B cell (primary cell): ENCODE measurements around the gene PPP1R13B. TPM values are rescaled to one million over a fixed set of nuclear protein-coding genes. Genes with fewer than 3 reads are reported as not detected.

Experiments used
- ATAC-seq: fragments of 200-7000 bp; cut with Tn5 transposase; one replicate; pipeline ENCODE4 v1.10.0; 2021; ENCODE audit warnings: low read depth, mild to moderate bottlenecking, moderate number of reproducible peaks, moderate library complexity
- CTCF ChIA-PET: fragments of 350-600 bp; sonication (Branson Sonifier 250); formaldehyde crosslinking; loops from one replicate; lab custom pipeline; 2021; ENCODE audit warnings: antibody characterized with exemption, inconsistent platforms; lab: Charles Lee
- POLR2A ChIA-PET: fragments of 350-600 bp; sonication (Branson Sonifier 250); formaldehyde crosslinking; loops from one replicate; lab custom pipeline; 2021; ENCODE audit warnings: antibody characterized with exemption; lab: Charles Lee
- DNase-seq: peaks from one replicate; pipeline ENCODE4 v3.0.0; 2013
- H2AFZ ChIP-seq: 2 replicates; pipeline ENCODE4 v1.6.1; 2012; ENCODE audit warnings: mild to moderate bottlenecking, low read depth, low read length; ENCODE audit not compliant: insufficient read depth, poor library complexity, severe bottlenecking
- H3K27ac ChIP-seq, 2 donors: 1 replicate in 1 of 2; 2 replicates in 1 of 2; pipeline ENCODE4 v1.5.1; 2012 to 2013; ENCODE audit warnings: low read length in 2 of 2, mild to moderate bottlenecking in 2 of 2, moderate library complexity in 1 of 2
- H3K27me3 ChIP-seq, 4 experiments: fragments of 200-600 bp in 1 of 4; sonication (generic) in 1 of 4; replicated peaks in 1 of 4; 1 replicate in 2 of 4; 2 replicates in 2 of 4; pipeline versions ENCODE4 v1.6.1 to v1.7.0; 2013 to 2016; ENCODE audit warnings: low read length in 3 of 4, mild to moderate bottlenecking in 2 of 4, mixed read lengths in 1 of 4, moderate library complexity in 1 of 4; ENCODE audit not compliant: insufficient read depth in 4 of 4, control insufficient read depth in 3 of 4; ENCODE audit errors: control extremely low read depth in 1 of 4
- H3K36me3 ChIP-seq, 2 experiments: replicated peaks in 1 of 2; 1 replicate in 1 of 2; 2 replicates in 1 of 2; pipeline versions ENCODE4 v1.6.1 to v1.7.1; 2013; ENCODE audit warnings: low read length in 1 of 2; ENCODE audit not compliant: insufficient read depth in 2 of 2, control insufficient read depth in 1 of 2; ENCODE audit errors: control extremely low read depth in 1 of 2, extremely low read depth in 1 of 2
- H3K4me1 ChIP-seq, 2 donors: fragments of 200-600 bp in 1 of 2; sonication (generic) in 1 of 2; 1 replicate in 1 of 2; 2 replicates in 1 of 2; pipeline versions ENCODE4 v1.5.1 to v1.6.1; 2013 to 2017; ENCODE audit warnings: low read length in 2 of 2; ENCODE audit not compliant: control insufficient read depth in 2 of 2, insufficient read depth in 2 of 2
- H3K4me2 ChIP-seq: replicated peaks from 2 replicates; pipeline ENCODE3; 2012; ENCODE audit warnings: mild to moderate bottlenecking, low read depth, low read length; ENCODE audit not compliant: poor library complexity, severe bottlenecking
- H3K4me3 ChIP-seq, 5 experiments: fragments of 200-600 bp in 1 of 5; sonication (generic) in 1 of 5; 1 replicate in 3 of 5; 2 replicates in 2 of 5; pipeline versions ENCODE4 v1.5.1 to v1.7.0; 2011 to 2016; ENCODE audit warnings: low read length in 4 of 5, mild to moderate bottlenecking in 4 of 5, low read depth in 2 of 5, control low read depth in 1 of 5, moderate library complexity in 1 of 5; ENCODE audit not compliant: insufficient read depth in 1 of 5; ENCODE audit errors: control extremely low read depth in 1 of 5, extremely low read depth in 1 of 5
- H3K79me2 ChIP-seq: fragments of 200-600 bp; sonication (generic); one replicate; pipeline ENCODE4 v1.6.0; 2016; ENCODE audit warnings: low read length; ENCODE audit not compliant: control insufficient read depth, insufficient read depth
- H3K9ac ChIP-seq: fragments of 200-600 bp; sonication (generic); 2 replicates; pipeline ENCODE4 v1.6.1; 2017; ENCODE audit warnings: mild to moderate bottlenecking, low read length, moderate library complexity
- H3K9me3 ChIP-seq, 3 donors: one replicate each; pipeline versions ENCODE4 v1.6.1 to v1.7.1; 2013; ENCODE audit warnings: low read length in 2 of 3; ENCODE audit not compliant: control insufficient read depth in 2 of 3, insufficient read depth in 1 of 3; ENCODE audit errors: control extremely low read depth in 1 of 3
- H4K20me1 ChIP-seq: 2 replicates; pipeline ENCODE4 v1.6.0; 2012; ENCODE audit warnings: mild to moderate bottlenecking, low read length; ENCODE audit not compliant: insufficient read depth, control insufficient read depth, poor library complexity, severe bottlenecking
- H3K27ac Mint-ChIP-seq: one replicate; pipeline ENCODE4 v1.8.0; 2021; ENCODE audit warnings: mixed read lengths
- H3K27me3 Mint-ChIP-seq: one replicate; pipeline ENCODE4 v1.8.0; 2021; ENCODE audit warnings: mixed read lengths
- H3K4me1 Mint-ChIP-seq: one replicate; pipeline ENCODE4 v1.8.0; 2021; ENCODE audit warnings: mixed read lengths
- H3K4me3 Mint-ChIP-seq: one replicate; pipeline ENCODE4 v1.8.0; 2021; ENCODE audit warnings: mixed read lengths
- H3K9me3 Mint-ChIP-seq: one replicate; pipeline ENCODE4 v1.8.0; 2022; ENCODE audit warnings: mixed read lengths; ENCODE audit not compliant: insufficient read depth
- CTCF ChIP-seq: fragments of 200-600 bp; IDR thresholded peaks from one replicate; pipeline ENCODE4 v1.8.0; 2022; ENCODE audit warnings: antibody characterized with exemption, mild to moderate bottlenecking
- EZH2 ChIP-seq: IDR thresholded peaks from 2 replicates; pipeline ENCODE4 v1.6.1; 2012; ENCODE audit warnings: borderline replicate concordance, low read depth, mild to moderate bottlenecking, moderate library complexity, low read length; ENCODE audit not compliant: insufficient read depth, poor library complexity, severe bottlenecking
- WGBS: methylation state at CpG from one replicate; pipeline ENCODE4 v1.1.5; 2013; ENCODE audit warnings: missing lambda C conversion rate; ENCODE audit not compliant: insufficient coverage; 5-methylcytosine and 5-hydroxymethylcytosine counted together
- intact Hi-C: fragments of 100-400 bp; cut with micrococcal nuclease; formaldehyde crosslinking; loops from one replicate; pipeline ENCODE4 v1.10.0; 2022
- polyA plus RNA-seq: library from polyadenylated mRNA; depleted of rRNA; stranded (reverse); fragments of >200 nt; gene quantifications from 2 replicates; pipeline ENCODE4 v1.2.3, GENCODE V29; 2012
- total RNA-seq, 2 donors: library from RNA; stranded (reverse); fragments of 120-200 nt in 1 of 2; gene quantifications; 1 replicate in 1 of 2; 2 replicates in 1 of 2; pipeline versions ENCODE4 v1.2.3 to v1.2.4, GENCODE V29; 2013 to 2022

PPP1R13B gene
- total and polyA plus RNA-seq, 2 donors (not counting 1 experiment from before 2014, with no cell fraction given), result 10.1 to 27.7 TPM

- Histone ChIP-seq H3K4me3 (no peak overlapping the region), H3K4me2 (no peak overlapping the region), H3K79me2 (no peaks in the 10 kb centered on the region), H3K9ac (no peak overlapping the region), H3K36me3 (no peaks in the 10 kb centered on the region), H3K9me3 (no peaks in the 10 kb centered on the region), H3K27me3 (peaks cover 0 to 6% (median 0%) of the 10 kb centered on the region in 4 experiments), H4K20me1 (no peaks in the 10 kb centered on the region), H3K27ac (no peak overlapping the region), H3K4me1 (no peaks in the 10 kb centered on the region), H2AFZ (no peak overlapping the region)
- 88% methylated on average over 3 of the region's 6 CpGs for WGBS
- no peak for TF ChIP-seq EZH2
- no peak for TF ChIP-seq CTCF
- intact Hi-C loops, result no loop called here
- Mint-ChIP-seq H3K27ac (no peak overlapping the region), H3K4me3 (no peak overlapping the region), H3K9me3 (no peaks in the 10 kb centered on the region), H3K27me3 (peaks cover 5% of the 10 kb centered on the region), H3K4me1 (no peaks in the 10 kb centered on the region)
- DNase-seq, result no peak
- ChIA-PET CTCF (no interaction called here), POLR2A (no interaction called here)
- no peak for ATAC-seq
Measured at GRCh38 chr14:103857256-103857655, 9.9 kb upstream of the PPP1R13B start.

DNA sequence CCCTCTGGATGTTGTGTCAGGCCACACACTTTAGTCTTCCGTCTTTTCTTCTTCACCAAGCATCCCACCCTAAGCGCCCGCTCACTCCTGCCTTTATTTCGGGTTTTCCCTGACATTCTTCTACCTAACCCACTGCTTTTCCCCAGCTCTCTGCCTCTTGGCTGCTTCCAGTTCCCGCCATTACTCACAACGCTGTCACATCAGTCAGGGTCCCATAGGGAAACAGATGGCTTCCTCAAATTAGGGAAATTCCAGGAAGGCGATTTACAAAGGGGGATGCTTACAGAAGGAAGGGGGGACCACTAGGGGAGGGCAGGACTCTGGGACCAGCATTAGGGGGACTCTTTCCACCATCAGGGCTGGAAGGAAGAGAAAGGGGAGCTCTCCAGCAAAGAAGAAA lies 9.2 kb upstream of the PPP1R13B start:
- intact Hi-C loops, result no loop called here
- DNase-seq (no peak), ATAC-seq (no peak)
- Histone ChIP-seq H3K27me3 (peaks cover 0 to 3% (median 0%) of the 10 kb centered on the region in 4 experiments), H3K36me3 (no peaks in the 10 kb centered on the region), H3K4me2 (no peak overlapping the region), H3K9ac (no peak overlapping the region), H3K27ac (no peak overlapping the region), H3K4me3 (no peak overlapping the region), H3K79me2 (no peaks in the 10 kb centered on the region), H3K4me1 (no peaks in the 10 kb centered on the region), H2AFZ (no peak overlapping the region), H3K9me3 (no peaks in the 10 kb centered on the region), H4K20me1 (no peaks in the 10 kb centered on the region)
- Mint-ChIP-seq H3K27me3 (peaks cover 3% of the 10 kb centered on the region), H3K4me3 (no peak overlapping the region), H3K9me3 (no peaks in the 10 kb centered on the region), H3K4me1 (no peaks in the 10 kb centered on the region), H3K27ac (no peak overlapping the region)
- TF ChIP-seq EZH2 (no peak), CTCF (no peak)
- 77% methylated on average over 7 of the region's 7 CpGs for WGBS
- CTCF ChIA-PET, result no interaction called here
- POLR2A ChIA-PET, result no interaction called here
